Hematopoietic multipotent progenitor cell treated with erythropoietin and hydrocortisone succinate and interleukin-3 and kit ligand, for 17 days (in vitro differentiated cells): ENCODE measurements around the gene STX16.

ENCODE experiments used
- DNase-seq: peaks from one replicate; pipeline ENCODE4 v3.0.0-alpha.2; 2015; ENCODE audit warnings: low spot score

STX16 gene

DNA sequence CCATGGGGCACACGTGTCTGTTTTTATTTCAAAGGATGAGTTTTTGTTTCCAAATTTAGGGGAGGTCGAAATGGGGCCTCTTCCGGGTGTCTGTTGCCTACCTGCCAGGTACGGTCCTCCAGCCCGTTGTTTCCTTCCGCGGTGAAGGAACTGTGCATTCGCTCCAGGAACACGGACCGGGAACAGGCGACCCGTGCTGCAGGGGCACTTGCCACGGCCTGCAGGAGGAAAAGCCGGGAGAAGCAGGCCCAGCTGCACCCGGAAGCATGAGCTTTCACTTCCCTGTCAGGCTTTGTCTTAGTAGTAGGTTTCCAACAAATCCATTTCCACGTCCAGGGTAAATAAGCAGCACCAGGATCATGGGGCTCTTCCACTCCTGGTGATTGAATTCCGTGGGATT is 24.6 kb downstream of the STX16 start:
- DNase-seq = no peak

DNA sequence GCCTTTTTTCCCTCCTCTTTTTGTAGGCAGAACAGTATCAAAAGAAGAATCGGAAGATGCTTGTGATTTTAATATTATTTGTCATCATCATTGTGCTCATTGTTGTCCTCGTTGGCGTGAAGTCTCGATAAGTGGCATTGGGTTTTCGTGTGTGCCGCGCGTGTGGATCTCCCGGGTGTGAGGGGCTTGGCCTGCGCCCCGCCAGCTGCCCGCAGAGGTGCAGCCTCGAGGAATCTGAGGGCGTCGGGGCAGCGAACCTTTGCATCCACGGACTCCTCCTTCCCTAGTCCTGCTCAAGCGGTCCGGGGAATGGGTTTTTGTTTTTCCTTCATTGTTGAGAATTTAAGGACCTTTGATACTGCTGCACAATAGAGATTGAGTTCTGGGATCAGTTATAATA is 25.1 kb downstream of the STX16 start:
- DNase-seq = no peak

DNA sequence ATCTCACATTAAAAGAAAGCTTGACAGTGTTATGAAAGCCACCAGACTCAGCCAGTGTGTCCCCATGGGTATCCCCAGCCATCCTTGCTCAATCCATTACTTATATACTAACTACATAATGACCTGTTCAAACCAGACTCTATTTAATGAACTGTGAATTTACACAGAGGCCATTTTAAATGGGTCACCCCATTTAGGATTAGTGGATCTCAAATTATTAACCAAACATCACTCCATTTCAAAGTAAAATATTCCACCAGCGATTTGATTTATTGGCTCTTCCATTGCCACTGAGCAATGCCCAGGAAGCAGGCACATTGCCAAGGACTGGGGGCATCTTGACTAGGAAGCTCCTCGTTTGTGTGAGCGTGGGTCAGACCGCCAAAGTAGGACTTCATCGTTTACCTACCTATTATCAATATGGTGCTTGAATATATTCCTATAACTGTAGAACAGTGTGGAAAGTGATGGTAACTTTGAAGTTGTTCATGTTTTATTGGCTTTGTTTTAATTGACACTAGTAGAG is 26.1 kb downstream of the STX16 start:
- no peak for DNase-seq

DNA sequence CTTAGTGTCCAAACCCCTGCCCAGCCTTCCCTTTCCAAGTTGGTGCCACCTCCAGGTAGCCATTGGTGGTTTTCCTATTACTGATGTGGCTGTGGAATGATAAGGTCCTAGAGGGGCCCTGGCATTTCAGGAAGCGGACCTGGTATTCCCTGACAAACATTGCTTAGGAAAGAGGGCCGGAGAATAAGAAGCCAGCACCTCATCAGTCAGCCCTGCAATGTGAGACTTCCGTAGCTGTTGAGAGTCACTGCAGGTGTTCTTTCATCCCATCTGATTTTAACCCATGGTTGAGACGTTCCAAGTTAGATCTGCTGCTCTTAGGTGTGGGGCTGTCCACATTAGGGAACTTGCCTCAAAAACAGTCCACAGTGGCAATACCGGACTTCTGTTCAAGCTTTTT is 26.7 kb downstream of the STX16 start:
- no peak for DNase-seq

DNA sequence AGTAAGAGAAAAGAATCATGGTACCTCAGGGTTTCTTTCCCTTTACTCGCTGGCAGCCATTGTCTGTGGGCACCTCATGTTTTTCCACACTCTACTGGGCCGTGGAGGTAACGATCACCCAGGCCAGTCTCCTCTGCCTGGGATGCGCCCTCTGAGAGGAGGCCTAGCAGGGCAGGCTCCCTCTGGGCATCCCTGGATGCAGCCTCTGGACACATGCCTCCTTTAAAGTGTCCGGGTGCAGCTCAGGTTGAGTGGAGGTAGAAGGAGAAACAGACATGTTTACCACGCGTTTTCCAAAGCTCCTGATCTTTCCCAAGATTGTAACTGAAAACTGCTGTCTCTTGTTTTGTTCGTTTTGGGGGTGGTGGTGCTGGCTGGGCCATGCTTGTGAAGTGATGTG is 27.7 kb downstream of the STX16 start:
- no peak for DNase-seq

DNA sequence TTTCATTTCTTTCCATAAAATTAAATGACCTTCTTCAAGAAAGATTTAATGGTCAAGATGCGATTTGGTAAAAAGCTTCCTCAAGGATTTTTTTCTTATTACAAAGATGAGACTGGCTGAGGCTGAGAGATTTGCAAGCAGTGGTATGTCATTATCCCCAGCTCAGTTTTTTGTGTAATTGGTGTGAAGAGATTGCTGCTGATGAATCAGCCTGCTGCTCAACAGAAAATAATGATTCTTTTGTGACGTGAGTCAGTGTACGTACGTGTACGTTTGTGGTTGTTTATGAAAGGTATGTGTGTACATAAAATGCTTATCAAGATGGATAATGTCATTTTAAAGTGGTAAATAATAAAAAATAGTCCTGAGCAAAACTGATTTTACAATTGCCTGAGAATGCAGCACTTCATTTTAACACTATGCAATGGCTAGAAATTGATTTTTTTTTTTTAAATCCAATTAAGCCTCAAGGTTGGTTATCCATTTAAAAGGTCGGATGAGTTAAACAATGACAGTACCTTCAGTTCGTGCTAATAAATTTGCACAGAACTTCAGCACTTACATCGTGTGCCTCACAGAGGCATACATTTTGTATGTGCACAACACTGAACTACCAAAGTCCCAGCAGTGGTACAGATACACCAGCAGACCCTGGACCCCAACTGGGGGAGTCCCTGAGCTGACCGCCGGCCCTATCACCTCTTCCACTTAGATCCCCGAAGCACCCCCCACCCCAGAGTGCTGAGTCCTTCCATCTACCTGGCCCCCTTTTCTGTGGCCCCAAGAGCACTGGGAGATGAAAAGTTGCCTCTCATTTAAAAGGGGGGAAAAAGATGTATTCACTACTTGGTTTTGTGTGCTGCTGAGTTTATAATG is 31.8 kb downstream of the STX16 start:
- no peak for DNase-seq

DNA sequence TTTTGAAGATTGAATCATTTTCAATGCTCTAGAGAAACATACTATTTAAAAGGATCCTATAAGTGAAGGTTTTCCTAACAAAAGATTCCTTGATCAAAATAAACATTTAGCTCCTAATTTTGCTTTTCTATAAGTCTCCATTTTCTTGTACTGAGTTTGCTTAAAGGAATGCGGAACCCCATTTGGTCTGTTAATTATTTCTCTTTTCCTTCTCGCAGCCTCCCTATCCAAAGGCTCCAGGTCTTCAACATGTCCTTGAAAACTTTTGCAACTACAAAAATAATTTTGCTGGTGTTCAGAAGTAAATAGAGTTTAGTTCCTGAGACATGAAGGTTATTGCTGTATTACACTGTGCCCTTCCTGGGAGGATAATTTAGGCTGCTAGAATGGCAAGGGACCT is 33.2 kb downstream of the STX16 start:
- DNase-seq = no peak

DNA sequence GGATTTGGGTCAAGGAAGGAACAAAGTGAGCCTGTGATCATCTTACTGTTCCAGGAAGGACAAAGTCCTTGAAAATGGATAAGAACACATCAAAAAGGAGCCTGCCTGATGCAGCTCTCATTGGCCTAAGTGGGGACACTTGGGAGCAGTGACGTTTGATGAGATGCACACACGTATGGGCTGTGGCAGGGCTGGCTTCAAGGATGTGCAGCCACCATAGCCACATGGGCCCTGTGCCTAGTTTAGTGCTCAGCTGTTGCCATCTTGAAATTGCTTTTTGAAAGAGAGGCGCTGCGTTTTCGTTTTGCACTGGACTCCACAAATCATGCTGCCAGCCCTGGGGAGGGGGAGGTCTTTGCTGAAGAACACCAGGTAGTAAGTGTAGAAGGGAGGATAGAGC is 34.9 kb downstream of the STX16 start:
- no peak for DNase-seq

DNA sequence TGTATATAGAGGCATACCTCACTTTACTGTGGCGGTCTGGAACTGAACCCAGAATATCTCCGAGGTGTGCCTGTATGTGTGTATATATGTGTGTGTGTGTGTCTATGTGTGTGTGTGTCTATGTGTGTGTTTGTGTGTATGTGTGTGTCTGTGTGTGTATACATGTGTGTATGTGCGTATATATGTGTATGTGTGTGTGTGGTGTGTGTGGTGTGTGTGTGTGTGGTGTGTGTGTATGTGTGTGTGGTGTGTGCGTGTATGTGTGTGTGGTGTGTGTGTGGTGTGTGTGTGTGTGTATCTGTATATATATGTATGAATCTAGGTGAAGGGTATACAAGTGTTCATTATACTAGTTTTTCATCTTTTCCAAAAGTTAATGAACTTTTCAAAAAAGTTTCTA is 37.3 kb downstream of the STX16 start:
- no peak for DNase-seq

DNA sequence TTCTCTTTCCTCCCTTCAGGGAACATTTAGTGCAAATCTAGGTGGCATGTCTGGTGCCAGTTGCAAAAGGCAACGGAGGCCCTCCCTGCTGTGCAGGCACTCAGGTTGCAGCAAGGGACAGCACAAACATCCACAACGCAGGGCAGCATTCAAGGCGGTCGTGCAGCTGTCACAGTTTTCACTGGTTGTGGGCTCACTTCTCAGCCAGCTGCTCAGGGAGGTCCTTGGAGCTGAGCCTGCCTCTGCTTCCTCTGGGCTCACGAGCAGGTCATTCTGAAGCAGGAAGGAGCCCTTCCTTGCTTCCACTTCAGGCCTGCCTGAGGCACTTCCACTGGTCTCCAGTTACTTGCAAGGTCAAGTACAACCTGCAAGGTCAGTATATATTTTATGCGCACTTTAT is 37.8 kb downstream of the STX16 start:
- DNase-seq = no peak

DNA sequence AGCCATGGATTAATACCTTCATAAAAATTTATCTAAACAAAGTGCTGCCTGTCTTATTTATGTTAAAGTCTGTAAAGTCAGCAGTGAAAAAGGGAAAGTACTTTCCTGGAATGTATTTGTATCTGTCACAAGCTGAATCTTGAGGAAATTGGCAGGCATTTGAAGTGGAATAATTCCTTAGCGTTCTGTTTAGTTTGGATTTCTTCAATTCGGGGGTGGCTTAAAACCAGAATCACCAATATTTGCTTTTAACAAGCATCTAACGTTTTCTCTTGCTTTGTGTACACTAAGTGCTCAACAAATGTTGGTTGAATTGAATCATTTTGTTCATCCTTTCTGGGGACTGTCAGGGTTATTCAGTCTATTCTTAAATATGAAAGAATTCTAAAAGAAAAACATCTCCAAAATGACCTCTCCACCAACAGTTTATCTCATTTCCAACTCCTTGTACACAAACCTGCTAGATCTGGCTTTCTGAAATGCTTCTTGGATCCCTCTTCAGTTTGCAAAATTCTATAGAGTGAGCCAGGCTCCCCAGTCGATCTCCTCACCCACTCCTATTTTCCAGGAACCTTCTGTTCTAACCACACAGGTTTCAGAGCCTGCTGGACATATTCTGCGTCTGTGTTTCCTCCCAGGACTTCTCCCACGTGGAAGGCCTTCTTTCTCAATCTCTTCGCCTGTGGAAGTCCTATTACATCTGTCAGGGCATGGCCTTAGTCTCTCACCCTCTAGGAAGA is 39.5 kb downstream of the STX16 start:
- no peak for DNase-seq

DNA sequence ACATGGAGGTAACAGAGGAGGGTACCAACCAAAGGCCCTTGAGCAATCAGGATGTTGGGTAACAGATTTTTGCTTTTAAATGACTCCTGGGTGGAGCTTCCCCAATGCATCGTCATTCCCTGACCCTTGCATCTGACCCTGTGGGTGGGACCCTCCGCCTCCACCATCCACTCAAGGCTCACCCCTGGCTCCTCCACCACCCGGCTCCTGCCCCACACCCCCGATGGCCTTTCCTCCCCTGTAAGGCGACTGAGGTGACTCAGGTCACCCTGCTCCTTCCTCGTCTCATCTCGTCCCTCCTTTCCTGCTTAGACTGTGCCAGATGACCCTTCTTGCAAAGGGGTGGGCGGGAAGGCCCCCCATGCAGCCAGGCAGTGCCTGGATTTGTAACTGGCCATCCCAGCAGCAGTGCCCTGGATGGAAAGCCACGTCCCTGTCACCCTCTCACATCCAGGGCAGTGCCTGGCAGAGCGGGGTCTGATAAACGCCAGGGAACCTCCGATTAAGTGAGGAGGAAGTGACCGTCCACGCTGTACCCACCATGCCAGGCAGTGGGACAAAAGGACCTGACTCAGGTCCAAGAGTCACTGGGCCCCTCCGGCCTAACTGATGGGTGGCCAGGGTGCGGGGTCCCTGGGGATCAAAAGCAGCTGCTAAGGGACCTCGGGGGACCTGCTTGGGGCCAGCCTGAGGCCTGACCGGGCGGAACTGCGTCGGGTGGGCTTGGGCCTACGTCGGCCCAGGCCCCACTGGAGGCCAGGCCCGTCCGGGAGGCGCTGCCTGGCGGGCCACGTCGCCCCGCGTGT is 40.9 kb downstream of the STX16 start:
- DNase-seq = no peak

DNA sequence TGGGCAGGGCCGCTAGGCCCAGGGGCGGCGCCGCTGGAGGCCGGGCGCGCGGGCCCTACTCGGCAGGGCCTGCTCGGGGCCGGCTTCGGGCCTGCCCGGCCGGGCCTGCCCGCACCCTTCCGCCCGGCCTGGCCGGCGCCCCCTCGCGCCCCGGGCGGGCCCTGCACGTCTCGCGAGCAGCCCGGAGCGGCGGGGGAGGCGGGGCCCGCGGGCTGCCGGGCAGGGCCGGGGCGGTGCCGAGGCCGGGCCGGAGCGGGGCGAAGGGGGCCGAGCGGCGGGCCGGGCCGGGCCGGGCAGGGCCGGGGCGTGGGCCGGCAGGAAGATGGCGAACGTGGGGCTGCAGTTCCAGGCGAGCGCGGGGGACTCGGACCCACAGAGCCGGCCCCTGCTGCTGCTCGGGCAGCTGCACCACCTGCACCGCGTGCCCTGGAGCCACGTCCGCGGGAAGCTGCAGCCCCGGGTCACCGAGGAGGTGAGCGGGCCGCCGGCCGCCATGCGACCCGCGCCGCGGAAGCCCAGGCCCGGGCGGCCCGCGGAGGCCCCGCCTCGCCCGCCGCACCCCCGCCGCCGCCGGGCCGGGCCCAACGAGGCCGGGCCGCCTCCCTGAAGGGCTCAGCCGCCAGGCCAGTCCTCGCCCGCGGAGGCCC is 41.6 kb downstream of the STX16 start, which contains the start of gene NPEPL1:
Gene NPEPL1 (plus strand): TSS at position 222 of the 647 bp plus-strand sequence. CDS start 101 bp downstream, at position 323.
- peak; percentile 65 for DNase-seq

DNA sequence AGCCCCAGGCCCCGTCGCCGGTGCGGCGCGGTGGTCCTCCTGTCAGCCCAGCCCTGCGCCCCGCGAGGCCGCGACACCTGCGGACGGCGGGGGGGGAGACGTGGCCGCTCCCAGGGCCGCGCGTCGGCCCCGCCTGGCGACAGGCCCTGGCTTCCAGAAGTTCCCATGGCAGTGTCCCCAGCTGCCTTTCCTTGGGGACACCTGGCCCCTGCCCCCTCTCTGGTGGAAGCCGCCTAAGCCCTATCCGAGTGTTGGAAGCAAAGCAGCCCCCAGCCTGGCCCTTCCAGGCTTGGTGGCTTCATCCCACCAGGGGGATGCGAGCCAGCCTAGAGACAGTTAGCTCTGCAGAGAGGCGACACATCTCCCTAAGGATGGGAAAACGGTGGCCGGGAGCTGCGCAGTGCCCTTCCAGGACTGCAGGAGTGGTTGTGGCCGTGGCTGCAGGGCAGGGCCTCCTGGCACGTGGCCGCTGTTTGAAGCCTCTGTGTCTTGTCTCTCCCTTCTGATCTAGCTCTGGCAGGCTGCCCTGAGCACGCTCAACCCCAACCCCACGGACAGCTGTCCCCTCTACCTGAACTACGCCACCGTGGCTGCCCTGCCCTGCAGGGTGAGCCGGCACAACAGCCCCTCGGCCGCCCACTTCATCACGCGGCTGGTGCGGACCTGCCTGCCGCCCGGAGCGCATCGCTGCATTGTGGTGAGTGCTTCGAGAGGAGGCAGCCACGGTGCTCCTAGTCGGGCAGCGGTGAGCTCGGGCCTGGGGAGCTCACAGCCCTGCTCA is 42.3 kb downstream of the STX16 start:
- no peak for DNase-seq

DNA sequence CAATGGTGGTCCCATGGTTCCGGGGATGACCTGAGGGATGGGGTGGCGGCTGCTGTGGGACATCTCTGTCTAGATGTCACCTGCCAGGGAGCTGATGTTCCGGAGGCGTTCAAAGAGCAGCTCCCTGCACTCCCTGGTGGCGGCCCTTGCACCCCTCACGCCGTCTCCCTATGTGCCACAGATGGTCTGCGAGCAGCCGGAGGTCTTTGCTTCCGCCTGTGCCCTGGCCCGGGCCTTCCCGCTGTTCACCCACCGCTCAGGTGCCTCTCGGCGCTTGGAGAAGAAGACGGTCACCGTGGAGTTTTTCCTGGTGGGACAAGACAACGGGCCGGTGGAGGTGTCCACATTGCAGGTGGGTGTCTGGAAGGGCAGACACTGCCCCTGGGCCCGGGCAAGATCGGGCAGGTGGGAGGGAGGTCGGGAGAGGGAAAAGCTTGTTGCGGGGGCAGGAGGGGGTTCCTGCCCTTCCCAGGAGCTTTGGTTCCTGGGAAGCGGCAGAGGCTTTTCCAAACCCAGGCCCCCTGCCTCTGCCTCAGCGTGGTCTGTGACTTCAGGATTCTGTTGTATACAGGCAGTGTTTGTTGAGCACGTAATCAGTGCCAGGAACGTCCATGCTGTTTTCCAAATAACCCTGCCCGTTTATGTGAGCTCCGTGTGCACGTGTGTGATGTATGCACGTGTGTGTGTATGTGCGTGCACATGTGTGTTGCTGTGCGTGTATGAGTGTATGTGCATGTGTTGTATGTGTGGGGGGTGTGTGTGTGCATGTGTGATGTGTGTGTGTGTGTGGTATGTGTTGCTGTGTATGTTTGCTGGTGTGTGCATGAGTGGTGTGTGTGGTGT is 43.4 kb downstream of the STX16 start:
- no peak for DNase-seq

DNA sequence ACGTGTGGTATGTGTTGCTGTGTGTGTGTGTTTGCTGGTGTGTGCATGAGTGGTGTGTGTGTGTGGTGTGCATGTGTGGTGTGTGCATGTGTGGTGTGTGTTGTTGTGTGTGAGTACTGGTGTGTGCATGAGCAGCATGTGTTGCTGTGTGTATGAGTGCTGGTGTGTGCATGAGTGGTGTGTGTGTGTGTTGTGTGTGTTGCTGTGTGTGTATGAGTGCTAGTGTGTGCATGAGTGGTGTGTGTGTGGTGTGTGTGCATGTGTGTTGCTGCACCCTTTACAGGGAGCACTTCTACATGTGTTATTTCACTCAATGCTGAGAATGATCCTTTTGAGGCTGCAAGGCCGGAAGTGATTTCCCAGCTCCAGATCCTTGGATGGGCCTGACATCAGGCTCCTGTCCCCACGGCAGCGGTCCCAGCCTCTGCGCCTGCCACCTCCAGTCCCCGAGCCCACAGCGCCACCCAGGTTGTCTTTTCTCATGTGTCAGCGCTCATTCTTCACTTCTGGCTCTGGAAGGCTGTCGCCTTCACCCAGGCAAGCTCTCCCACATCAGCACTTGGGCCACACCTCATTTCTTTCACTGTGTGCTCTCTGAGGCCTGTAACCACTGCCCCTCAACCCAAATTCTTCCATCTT is 44.1 kb downstream of the STX16 start:
- no peak for DNase-seq

DNA sequence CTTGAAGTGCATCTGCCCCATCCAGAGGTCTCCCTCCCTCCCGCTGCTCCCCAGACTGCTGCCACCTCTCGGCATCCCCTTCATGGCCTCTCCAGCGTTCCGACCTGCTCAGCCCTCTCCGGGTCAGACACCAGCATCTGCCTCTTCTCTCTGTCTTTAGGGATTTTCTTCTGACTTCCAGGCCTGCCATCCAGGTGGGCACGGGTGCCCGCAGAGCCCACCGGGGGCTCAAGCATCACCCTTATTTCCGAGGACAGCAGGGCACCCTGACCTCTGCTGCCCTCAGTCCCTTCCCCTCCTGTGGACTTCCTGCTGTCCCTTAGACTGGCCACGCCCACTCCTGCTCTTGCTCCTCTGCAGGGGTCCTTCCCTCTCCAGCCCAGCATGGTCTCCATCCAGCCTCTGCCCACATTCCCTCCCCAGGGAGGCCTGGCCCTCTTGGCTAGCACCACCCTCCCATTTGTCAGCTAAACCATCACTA is 44.9 kb downstream of the STX16 start:
- no peak for DNase-seq

DNA sequence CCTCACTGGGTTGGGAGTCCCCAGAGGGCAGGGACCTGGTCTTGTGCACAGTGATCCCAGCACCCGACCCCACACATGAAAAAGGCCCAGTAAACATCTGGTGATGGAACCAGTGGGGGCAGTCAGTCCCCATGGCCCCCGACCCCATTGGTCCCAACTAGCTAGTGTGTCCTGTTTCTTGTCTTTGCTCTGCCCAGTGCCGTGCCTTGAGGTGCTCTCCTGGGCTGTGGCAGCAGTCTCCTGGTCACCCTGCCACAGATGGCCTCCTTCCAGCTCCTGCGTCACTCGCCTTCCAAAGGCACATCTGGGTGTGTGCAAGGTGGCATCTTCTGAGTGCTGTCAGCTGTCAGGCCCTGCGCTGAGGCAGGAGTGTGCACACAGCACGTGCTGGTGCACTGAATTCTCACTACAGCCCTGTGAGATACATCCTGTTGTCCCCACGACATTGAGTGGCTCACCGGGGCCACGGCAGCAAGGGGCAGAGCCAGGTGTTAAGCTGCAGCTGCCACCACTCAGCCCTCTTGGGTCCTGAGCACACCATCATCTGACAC is 45.4 kb downstream of the STX16 start:
- no peak for DNase-seq
